ENCODE data around the gene ARHGEF1.

DNA sequence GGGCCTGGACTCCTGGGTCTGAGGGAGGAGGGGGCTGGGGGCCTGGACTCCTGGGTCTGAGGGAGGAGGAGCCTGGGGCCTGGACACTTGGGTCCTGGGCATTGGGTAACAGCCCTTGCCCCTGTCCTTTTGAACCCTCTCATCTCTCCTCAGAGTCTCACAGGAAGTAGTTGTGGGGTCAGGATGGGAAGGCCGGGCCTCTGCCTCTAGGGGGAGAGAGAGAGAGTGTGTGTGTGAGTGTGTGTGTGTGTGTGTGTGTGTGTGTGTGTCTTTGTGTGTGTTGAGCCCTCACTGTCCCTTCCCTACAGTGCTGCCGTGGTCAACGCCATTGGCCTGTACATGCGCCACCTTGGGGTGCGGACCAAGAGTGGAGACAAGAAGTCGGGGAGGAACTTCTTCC is 10.9 kb downstream of the ARHGEF1 start:
- TF ChIP-seq, protein P1, sequence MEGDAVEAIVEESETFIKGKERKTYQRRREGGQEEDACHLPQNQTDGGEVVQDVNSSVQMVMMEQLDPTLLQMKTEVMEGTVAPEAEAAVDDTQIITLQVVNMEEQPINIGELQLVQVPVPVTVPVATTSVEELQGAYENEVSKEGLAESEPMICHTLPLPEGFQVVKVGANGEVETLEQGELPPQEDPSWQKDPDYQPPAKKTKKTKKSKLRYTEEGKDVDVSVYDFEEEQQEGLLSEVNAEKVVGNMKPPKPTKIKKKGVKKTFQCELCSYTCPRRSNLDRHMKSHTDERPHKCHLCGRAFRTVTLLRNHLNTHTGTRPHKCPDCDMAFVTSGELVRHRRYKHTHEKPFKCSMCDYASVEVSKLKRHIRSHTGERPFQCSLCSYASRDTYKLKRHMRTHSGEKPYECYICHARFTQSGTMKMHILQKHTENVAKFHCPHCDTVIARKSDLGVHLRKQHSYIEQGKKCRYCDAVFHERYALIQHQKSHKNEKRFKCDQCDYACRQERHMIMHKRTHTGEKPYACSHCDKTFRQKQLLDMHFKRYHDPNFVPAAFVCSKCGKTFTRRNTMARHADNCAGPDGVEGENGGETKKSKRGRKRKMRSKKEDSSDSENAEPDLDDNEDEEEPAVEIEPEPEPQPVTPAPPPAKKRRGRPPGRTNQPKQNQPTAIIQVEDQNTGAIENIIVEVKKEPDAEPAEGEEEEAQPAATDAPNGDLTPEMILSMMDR (IDR thresholded peaks at IDR 0.05; ENCODE audit: low read length), result peak; percentile 28; the same call in 1 of the 2 replicates
- TF ChIP-seq EZH2 (IDR thresholded peaks at IDR 0.05; ENCODE audit: borderline replicate concordance, low read length), result no peak
